ENCODE results near the gene ZNF185. TPM values are rescaled to one million over a fixed set of nuclear protein-coding genes. Genes with fewer than 3 reads are reported as not detected.

ZNF185 gene
- total and polyA plus RNA-seq, 2 donors (not counting 3 experiments of a cell fraction or from before 2014, with no cell fraction given), result 18.7 to 31.6 TPM

DNA sequence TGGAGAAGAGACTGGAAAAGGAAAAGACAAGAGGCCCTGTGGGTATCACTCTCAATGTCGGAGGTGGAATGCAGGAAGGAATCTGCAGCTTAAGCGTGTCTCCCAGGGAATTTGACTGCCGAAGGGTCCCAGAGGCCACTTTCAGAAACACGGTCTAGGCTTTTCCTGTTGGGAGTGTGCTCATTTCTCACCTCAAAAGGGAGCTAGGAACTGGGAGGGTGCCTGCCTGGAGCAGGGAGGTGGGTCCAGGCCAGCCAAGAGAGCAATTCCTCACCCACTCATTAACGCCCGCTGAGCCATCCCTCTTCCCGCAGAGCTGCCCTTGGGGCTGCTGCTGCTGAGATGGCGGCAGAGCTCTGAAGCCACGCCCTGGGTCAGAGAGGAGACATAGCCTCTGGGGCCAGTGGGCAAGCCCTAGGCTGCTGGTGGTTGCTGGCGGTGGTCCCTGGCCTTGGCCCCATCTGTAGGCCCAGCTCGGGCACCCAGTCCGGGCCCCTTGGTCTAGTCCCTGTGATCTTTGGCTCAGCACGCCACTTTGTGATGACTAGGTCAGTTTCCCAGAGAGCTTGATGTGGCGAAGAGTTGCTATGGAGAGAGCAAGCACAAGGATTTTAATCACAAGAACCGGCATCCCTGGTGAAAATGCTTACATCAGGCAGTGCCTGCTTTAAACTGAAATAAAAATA lies 4.1 kb downstream of the ZNF185 start:
- H3K79me2 ChIP-seq (ENCODE audit: control insufficient read depth, insufficient read depth, low read length), result peaks cover 27% of the 10 kb centered on the region
- H4K20me1 ChIP-seq (replicated peaks; ENCODE audit: control insufficient read depth, extremely low read depth, insufficient read depth, low read length), result no peaks in the 10 kb centered on the region
- no peak overlapping the region for H3K9ac ChIP-seq (replicated peaks; ENCODE audit: extremely low read depth, insufficient read depth, low read length)
- no peak overlapping the region for H3K4me2 ChIP-seq (ENCODE audit: insufficient read depth, low read length)
- no peaks in the 10 kb centered on the region for H3K9me3 ChIP-seq (replicated peaks; ENCODE audit: control insufficient read depth, insufficient read depth, low read length)
- no peak for FAIRE-seq
- POLR2A ChIA-PET, result no interaction called here
- CTCF ChIA-PET, result no interaction called here
- no peak overlapping the region for H2AFZ ChIP-seq (ENCODE audit: low read depth, low read length)
- H3K9me1 ChIP-seq (replicated peaks; ENCODE audit: control insufficient read depth, extremely low read depth, insufficient read depth, low read length), result no peaks in the 10 kb centered on the region
- no TSS peak for BruUV-seq (replicated peaks)
- H3K27ac ChIP-seq (ENCODE audit: insufficient read depth, low read depth, low read length), result no peak overlapping the region
- H3K4me1 ChIP-seq (ENCODE audit: control insufficient read depth, extremely low read depth, insufficient read depth, low read length), result peaks cover 11% of the 10 kb centered on the region
- H3K4me3 ChIP-seq (replicated peaks in 1 of 3; ENCODE audit: insufficient read depth in 1 of 3, low read depth in 1 of 3, low read length in 3 of 3), result no peak overlapping the region
- H3K36me3 ChIP-seq (ENCODE audit: control insufficient read depth in 2 of 2, extremely low read depth in 1 of 2, insufficient read depth in 2 of 2, low read length in 2 of 2), result no peaks in the 10 kb centered on the region
- no peak for DNase-seq (ENCODE audit: low read depth, low spot score)
- intact Hi-C loops (cut with micrococcal nuclease), result no loop called here
- dilution Hi-C loops (cut with MboI; ENCODE audit: extremely low pct_ligation_motif_present, low sequenced_read_pairs), result no loop called here
- TF ChIP-seq EZH2 (IDR thresholded peaks at IDR 0.05; ENCODE audit: borderline replicate concordance, low read depth, low read length, severe bottlenecking) (no peak), JUN (IDR thresholded peaks at IDR 0.05; ENCODE audit: borderline replicate concordance, insufficient read depth, insufficient read length, low read depth) (no peak), GATA2 (IDR thresholded peaks at IDR 0.05; ENCODE audit: insufficient read depth, insufficient read length, low read depth, low read length) (no peak), POLR2A (IDR thresholded peaks at IDR 0.05; ENCODE audit: low read depth, low read length) (no peak)
- TF ChIP-seq, protein P1, sequence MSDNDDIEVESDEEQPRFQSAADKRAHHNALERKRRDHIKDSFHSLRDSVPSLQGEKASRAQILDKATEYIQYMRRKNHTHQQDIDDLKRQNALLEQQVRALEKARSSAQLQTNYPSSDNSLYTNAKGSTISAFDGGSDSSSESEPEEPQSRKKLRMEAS (IDR thresholded peaks at IDR 0.05; ENCODE audit: insufficient read depth, insufficient read length), result no peak
- H3K27me3 ChIP-seq (ENCODE audit: control insufficient read depth in 2 of 2, insufficient read depth in 2 of 2, low read length in 2 of 2), result no peaks in the 10 kb centered on the region

DNA sequence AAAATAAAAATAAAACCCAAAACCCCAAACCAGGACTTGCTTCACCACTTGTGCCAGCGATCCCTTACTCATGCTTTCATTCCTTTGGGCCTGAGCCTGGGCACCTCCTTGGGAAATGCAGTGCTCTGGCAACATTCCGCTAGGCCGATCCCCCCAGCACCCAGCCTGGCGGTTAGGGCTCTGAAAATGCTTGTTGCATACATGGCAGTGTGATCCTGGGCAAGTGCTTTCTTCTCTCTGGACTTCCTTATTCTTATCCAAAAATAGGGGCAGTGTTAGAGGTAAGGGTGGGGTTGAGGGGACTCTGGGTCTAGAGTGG lies 4.6 kb downstream of the ZNF185 start:
- intact Hi-C loops (cut with micrococcal nuclease), result no loop called here

More for the DNA sequence above, 4.6 kb downstream of the ZNF185 start:
- no peak overlapping the region for H3K4me3 ChIP-seq (replicated peaks in 1 of 3; ENCODE audit: insufficient read depth in 1 of 3, low read depth in 1 of 3, low read length in 3 of 3)
- H3K27me3 ChIP-seq (ENCODE audit: control insufficient read depth in 2 of 2, insufficient read depth in 2 of 2, low read length in 2 of 2), result no peaks in the 10 kb centered on the region
- peaks cover 27% of the 10 kb centered on the region for H3K79me2 ChIP-seq (ENCODE audit: control insufficient read depth, insufficient read depth, low read length)
- H4K20me1 ChIP-seq (replicated peaks; ENCODE audit: control insufficient read depth, extremely low read depth, insufficient read depth, low read length), result no peaks in the 10 kb centered on the region
- POLR2A ChIA-PET, result no interaction called here
- BruUV-seq (replicated peaks), result no TSS peak
- TF ChIP-seq, protein P2, sequence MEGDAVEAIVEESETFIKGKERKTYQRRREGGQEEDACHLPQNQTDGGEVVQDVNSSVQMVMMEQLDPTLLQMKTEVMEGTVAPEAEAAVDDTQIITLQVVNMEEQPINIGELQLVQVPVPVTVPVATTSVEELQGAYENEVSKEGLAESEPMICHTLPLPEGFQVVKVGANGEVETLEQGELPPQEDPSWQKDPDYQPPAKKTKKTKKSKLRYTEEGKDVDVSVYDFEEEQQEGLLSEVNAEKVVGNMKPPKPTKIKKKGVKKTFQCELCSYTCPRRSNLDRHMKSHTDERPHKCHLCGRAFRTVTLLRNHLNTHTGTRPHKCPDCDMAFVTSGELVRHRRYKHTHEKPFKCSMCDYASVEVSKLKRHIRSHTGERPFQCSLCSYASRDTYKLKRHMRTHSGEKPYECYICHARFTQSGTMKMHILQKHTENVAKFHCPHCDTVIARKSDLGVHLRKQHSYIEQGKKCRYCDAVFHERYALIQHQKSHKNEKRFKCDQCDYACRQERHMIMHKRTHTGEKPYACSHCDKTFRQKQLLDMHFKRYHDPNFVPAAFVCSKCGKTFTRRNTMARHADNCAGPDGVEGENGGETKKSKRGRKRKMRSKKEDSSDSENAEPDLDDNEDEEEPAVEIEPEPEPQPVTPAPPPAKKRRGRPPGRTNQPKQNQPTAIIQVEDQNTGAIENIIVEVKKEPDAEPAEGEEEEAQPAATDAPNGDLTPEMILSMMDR (IDR thresholded peaks at IDR 0.05; ENCODE audit: extremely low read depth in 1 of 2, insufficient read depth in 1 of 2, low read depth in 1 of 2, low read length in 2 of 2), result no peak
- TF ChIP-seq POLR2AphosphoS5 (IDR thresholded peaks at IDR 0.05; ENCODE audit: insufficient read depth, low read depth, low read length) (no peak), GATA2 (IDR thresholded peaks at IDR 0.05; ENCODE audit: insufficient read depth, insufficient read length, low read depth, low read length) (no peak), MYC (IDR thresholded peaks at IDR 0.05; ENCODE audit: low read depth, low read length) (no peak), POLR2A (IDR thresholded peaks at IDR 0.05; ENCODE audit: low read depth, low read length) (no peak), EZH2 (IDR thresholded peaks at IDR 0.05; ENCODE audit: borderline replicate concordance, low read depth, low read length, severe bottlenecking) (no peak)
- TF ChIP-seq, protein P1 (IDR thresholded peaks at IDR 0.05; ENCODE audit: insufficient read depth, insufficient read length), result no peak
- dilution Hi-C loops (cut with MboI; ENCODE audit: extremely low pct_ligation_motif_present, low sequenced_read_pairs), result no loop called here
- H3K9ac ChIP-seq (replicated peaks; ENCODE audit: extremely low read depth, insufficient read depth, low read length), result no peak overlapping the region
- CTCF ChIA-PET, result no interaction called here
- H3K36me3 ChIP-seq (ENCODE audit: control insufficient read depth in 2 of 2, extremely low read depth in 1 of 2, insufficient read depth in 2 of 2, low read length in 2 of 2), result no peaks in the 10 kb centered on the region
- no peak for FAIRE-seq
- H3K4me2 ChIP-seq (ENCODE audit: insufficient read depth, low read length), result no peak overlapping the region
- no peaks in the 10 kb centered on the region for H3K9me3 ChIP-seq (replicated peaks; ENCODE audit: control insufficient read depth, insufficient read depth, low read length)
- H3K9me1 ChIP-seq (replicated peaks; ENCODE audit: control insufficient read depth, extremely low read depth, insufficient read depth, low read length), result no peaks in the 10 kb centered on the region
- H3K27ac ChIP-seq (ENCODE audit: insufficient read depth, low read depth, low read length), result no peak overlapping the region
- H3K4me1 ChIP-seq (ENCODE audit: control insufficient read depth, extremely low read depth, insufficient read depth, low read length), result peaks cover 8% of the 10 kb centered on the region
- no peak for DNase-seq (ENCODE audit: low read depth, low spot score)
- no peak overlapping the region for H2AFZ ChIP-seq (ENCODE audit: low read depth, low read length)

Data from endothelial cell of umbilical vein (primary cell).